Mesendoderm (in vitro differentiated cells): Measurements from ENCODE around the gene ELOB.

Experiments
- DNase-seq: peaks from one replicate; pipeline ENCODE4 v3.0.0; 2013
- H2AK5ac ChIP-seq: 2 replicates; pipeline ENCODE4 v1.6.1; 2013; ENCODE audit warnings: low read length, inconsistent platforms
- H2BK120ac ChIP-seq: 2 replicates; pipeline ENCODE4 v1.6.1; 2013; ENCODE audit warnings: low read depth, mild to moderate bottlenecking, low read length, moderate library complexity, mixed read lengths
- H2BK15ac ChIP-seq: replicated peaks from 2 replicates; pipeline ENCODE4 v1.6.1; 2013; ENCODE audit warnings: low read depth, mild to moderate bottlenecking, moderate library complexity
- H2BK5ac ChIP-seq: 2 replicates; pipeline ENCODE4 v1.6.1; 2013; ENCODE audit warnings: low read length, inconsistent platforms
- H3K18ac ChIP-seq: 2 replicates; pipeline ENCODE4 v1.6.1; 2013; ENCODE audit warnings: mild to moderate bottlenecking, low read length, mixed read lengths
- H3K23ac ChIP-seq: one replicate; pipeline ENCODE4 v1.6.1; 2013; ENCODE audit warnings: low read length
- H3K27ac ChIP-seq: 2 replicates; pipeline ENCODE4 v1.5.1; 2013; ENCODE audit warnings: low read depth, mild to moderate bottlenecking, inconsistent platforms, low read length, moderate library complexity
- H3K27me3 ChIP-seq: 2 replicates; pipeline ENCODE4 v1.6.1; 2013; ENCODE audit warnings: low read length, control low read depth, mild to moderate bottlenecking, inconsistent platforms; ENCODE audit not compliant: insufficient read depth, poor library complexity
- H3K36me3 ChIP-seq: 2 replicates; pipeline ENCODE4 v1.6.1; 2013; ENCODE audit warnings: low read length, inconsistent platforms; ENCODE audit not compliant: control insufficient read depth, insufficient read depth
- H3K4ac ChIP-seq: one replicate; pipeline ENCODE4 v1.6.1; 2013; ENCODE audit warnings: low read depth, mild to moderate bottlenecking, low read length, moderate library complexity
- H3K4me1 ChIP-seq: 2 replicates; pipeline ENCODE4 v1.6.1; 2013; ENCODE audit warnings: low read depth, low read length, inconsistent platforms; ENCODE audit not compliant: control insufficient read depth
- H3K4me2 ChIP-seq: 2 replicates; pipeline ENCODE4 v1.6.1; 2013; ENCODE audit warnings: low read length
- H3K4me3 ChIP-seq: 2 replicates; pipeline ENCODE4 v1.5.1; 2013; ENCODE audit warnings: mild to moderate bottlenecking, low read length
- H3K56ac ChIP-seq: one replicate; pipeline ENCODE4 v1.6.1; 2013; ENCODE audit warnings: low read length
- H3K79me1 ChIP-seq: 2 replicates; pipeline ENCODE4 v1.6.1; 2013; ENCODE audit warnings: low read length, inconsistent platforms
- H3K79me2 ChIP-seq: 2 replicates; pipeline ENCODE4 v1.6.1; 2013; ENCODE audit warnings: mild to moderate bottlenecking, low read length; ENCODE audit not compliant: control insufficient read depth, insufficient read depth
- H3K9ac ChIP-seq: 2 replicates; pipeline ENCODE4 v1.6.1; 2013; ENCODE audit warnings: low read length, inconsistent platforms
- H4K5ac ChIP-seq: one replicate; pipeline ENCODE4 v1.6.1; 2013; ENCODE audit warnings: low read length
- H4K8ac ChIP-seq: one replicate; pipeline ENCODE4 v1.6.1; 2013; ENCODE audit warnings: low read depth, mild to moderate bottlenecking, control low read depth, low read length, moderate library complexity
- WGBS: extraction: QIAGEN DNeasy Blood & Tissue Kit; methylation state at CpG from one replicate; pipeline ENCODE4 v1.1.7; 2013; ENCODE audit warnings: low lambda C conversion rate, missing lambda C conversion rate; ENCODE audit not compliant: insufficient coverage; ENCODE audit errors: extremely low coverage; 5-methylcytosine and 5-hydroxymethylcytosine counted together

ELOB gene

DNA sequence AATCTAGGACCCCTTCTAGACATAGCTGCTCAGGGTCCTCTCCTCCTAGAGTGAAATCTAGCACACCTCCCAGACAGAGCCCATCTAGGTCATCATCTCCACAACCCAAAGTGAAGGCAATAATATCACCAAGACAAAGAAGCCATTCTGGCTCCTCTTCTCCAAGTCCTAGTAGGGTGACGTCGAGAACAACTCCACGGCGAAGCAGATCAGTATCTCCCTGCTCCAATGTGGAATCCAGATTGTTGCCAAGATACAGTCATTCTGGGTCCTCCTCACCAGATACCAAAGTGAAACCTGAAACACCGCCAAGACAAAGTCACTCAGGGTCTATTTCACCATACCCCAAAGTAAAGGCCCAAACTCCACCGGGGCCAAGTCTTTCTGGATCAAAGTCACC lies 13.9 kb downstream of the ELOB start:
- no peak for DNase-seq
- Histone ChIP-seq H4K5ac (no peak overlapping the region), H3K79me1 (peaks cover 62% of the 10 kb centered on the region), H3K23ac (no peak overlapping the region), H3K36me3 (peaks cover 78% of the 10 kb centered on the region), H3K56ac (no peak overlapping the region), H3K4me1 (no peaks in the 10 kb centered on the region), H3K27ac (no peak overlapping the region), H3K27me3 (no peaks in the 10 kb centered on the region), H2BK15ac (no peak overlapping the region), H2AK5ac (no peak overlapping the region), H3K18ac (no peak overlapping the region), H2BK120ac (no peak overlapping the region), H3K4ac (no peak overlapping the region), H2BK5ac (no peak overlapping the region), H3K4me3 (no peak overlapping the region), H4K8ac (no peak overlapping the region), H3K9ac (no peak overlapping the region), H3K4me2 (no peak overlapping the region), H3K79me2 (peaks cover 86% of the 10 kb centered on the region)
- WGBS = no CpG with 5 or more reads among the region's 6 CpGs

DNA sequence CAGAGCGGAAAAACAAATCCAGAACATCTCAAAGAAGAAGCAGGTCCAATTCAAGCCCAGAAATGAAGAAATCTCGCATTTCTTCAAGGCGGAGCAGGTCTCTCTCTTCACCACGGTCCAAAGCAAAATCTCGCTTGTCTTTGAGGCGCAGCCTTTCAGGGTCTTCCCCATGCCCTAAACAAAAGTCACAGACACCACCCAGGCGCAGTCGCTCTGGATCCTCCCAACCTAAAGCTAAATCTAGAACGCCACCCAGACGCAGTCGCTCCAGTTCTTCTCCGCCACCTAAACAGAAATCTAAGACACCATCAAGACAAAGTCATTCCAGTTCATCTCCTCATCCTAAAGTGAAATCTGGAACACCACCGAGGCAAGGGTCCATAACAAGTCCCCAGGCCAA lies 14.4 kb downstream of the ELOB start:
- Histone ChIP-seq H3K36me3 (peaks cover 75% of the 10 kb centered on the region), H3K79me2 (peaks cover 89% of the 10 kb centered on the region), H2BK5ac (no peak overlapping the region), H3K27ac (no peak overlapping the region), H3K4me3 (no peak overlapping the region), H3K4me1 (no peaks in the 10 kb centered on the region), H2BK120ac (no peak overlapping the region), H3K9ac (no peak overlapping the region), H3K18ac (no peak overlapping the region), H3K4me2 (no peak overlapping the region), H2AK5ac (no peak overlapping the region), H3K4ac (no peak overlapping the region), H3K79me1 (peaks cover 61% of the 10 kb centered on the region), H4K8ac (no peak overlapping the region), H4K5ac (no peak overlapping the region), H2BK15ac (no peak overlapping the region), H3K23ac (no peak overlapping the region), H3K27me3 (no peaks in the 10 kb centered on the region), H3K56ac (no peak overlapping the region)
- WGBS = no CpG with 5 or more reads among the region's 13 CpGs
- DNase-seq = no peak

DNA sequence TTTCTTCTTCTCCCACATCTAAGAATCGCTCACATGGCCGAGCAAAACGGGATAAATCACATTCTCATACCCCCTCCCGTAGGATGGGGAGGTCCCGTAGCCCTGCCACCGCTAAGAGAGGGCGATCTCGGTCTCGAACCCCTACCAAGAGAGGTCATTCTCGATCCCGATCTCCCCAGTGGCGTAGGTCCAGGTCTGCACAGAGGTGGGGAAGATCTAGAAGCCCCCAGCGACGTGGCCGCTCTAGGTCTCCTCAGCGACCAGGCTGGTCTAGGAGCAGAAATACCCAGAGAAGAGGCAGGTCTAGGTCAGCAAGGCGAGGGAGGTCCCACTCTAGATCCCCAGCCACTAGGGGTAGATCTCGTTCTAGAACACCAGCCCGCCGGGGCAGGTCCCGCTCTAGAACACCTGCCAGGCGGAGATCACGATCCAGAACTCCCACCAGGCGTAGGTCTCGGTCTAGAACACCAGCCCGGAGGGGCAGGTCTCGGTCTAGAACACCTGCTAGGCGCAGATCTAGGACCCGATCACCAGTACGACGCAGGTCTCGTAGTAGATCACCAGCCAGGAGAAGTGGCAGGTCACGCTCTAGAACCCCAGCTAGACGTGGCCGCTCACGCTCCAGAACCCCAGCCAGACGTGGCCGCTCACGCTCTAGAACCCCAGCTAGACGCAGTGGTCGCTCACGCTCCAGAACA lies 15.0 kb downstream of the ELOB start:
- Histone ChIP-seq H3K9ac (no peak overlapping the region), H3K56ac (no peak overlapping the region), H3K4me1 (no peaks in the 10 kb centered on the region), H2AK5ac (no peak overlapping the region), H3K18ac (no peak overlapping the region), H3K36me3 (peaks cover 75% of the 10 kb centered on the region), H3K23ac (no peak overlapping the region), H4K8ac (no peak overlapping the region), H3K79me2 (peaks cover 90% of the 10 kb centered on the region), H4K5ac (no peak overlapping the region), H2BK5ac (no peak overlapping the region), H3K79me1 (peaks cover 59% of the 10 kb centered on the region), H3K27ac (no peak overlapping the region), H3K4me2 (no peak overlapping the region), H2BK120ac (no peak overlapping the region), H3K27me3 (no peaks in the 10 kb centered on the region), H3K4me3 (no peak overlapping the region), H3K4ac (no peak overlapping the region), H2BK15ac (no peak overlapping the region)
- WGBS = no CpG with 5 or more reads among the region's 42 CpGs
- DNase-seq = no peak

GRCh38 chr16:2761472-2761871 lies 15.6 kb downstream of the ELOB start:
- H2BK5ac ChIP-seq = no peak overlapping the region
- H2BK120ac ChIP-seq = no peak overlapping the region
- no peak overlapping the region for H3K4ac ChIP-seq
- no peak for DNase-seq
- H3K4me1 ChIP-seq = no peaks in the 10 kb centered on the region
- no peak overlapping the region for H2BK15ac ChIP-seq
- H3K9ac ChIP-seq = no peak overlapping the region
- H4K5ac ChIP-seq = no peak overlapping the region
- peaks cover 53% of the 10 kb centered on the region for H3K79me1 ChIP-seq
- no peak overlapping the region for H3K56ac ChIP-seq
- no peak overlapping the region for H3K23ac ChIP-seq
- H2AK5ac ChIP-seq = no peak overlapping the region
- H3K27me3 ChIP-seq = no peaks in the 10 kb centered on the region
- H3K79me2 ChIP-seq = peaks cover 90% of the 10 kb centered on the region
- H3K18ac ChIP-seq = no peak overlapping the region
- no peak overlapping the region for H3K4me3 ChIP-seq
- peaks cover 69% of the 10 kb centered on the region for H3K36me3 ChIP-seq
- no peak overlapping the region for H4K8ac ChIP-seq
- no peak overlapping the region for H3K27ac ChIP-seq
- no peak overlapping the region for H3K4me2 ChIP-seq
- WGBS = no CpG with 5 or more reads among the region's 10 CpGs

GRCh38 chr16:2757344-2757743 lies 19.7 kb downstream of the ELOB start:
- peaks cover 5% of the 10 kb centered on the region for H3K4me1 ChIP-seq
- WGBS = no CpG with 5 or more reads among the region's 11 CpGs
- H4K5ac ChIP-seq = no peak overlapping the region
- no peaks in the 10 kb centered on the region for H3K27me3 ChIP-seq
- no peak overlapping the region for H2BK5ac ChIP-seq
- no peak overlapping the region for H4K8ac ChIP-seq
- no peak overlapping the region for H2BK15ac ChIP-seq
- peaks cover 24% of the 10 kb centered on the region for H3K79me1 ChIP-seq
- no peak overlapping the region for H3K4me3 ChIP-seq
- H2AK5ac ChIP-seq = no peak overlapping the region
- H3K56ac ChIP-seq = no peak overlapping the region
- H3K18ac ChIP-seq = no peak overlapping the region
- H3K36me3 ChIP-seq = peaks cover 38% of the 10 kb centered on the region
- no peak overlapping the region for H3K4ac ChIP-seq
- H3K27ac ChIP-seq = no peak overlapping the region
- no peak overlapping the region for H3K9ac ChIP-seq
- H3K79me2 ChIP-seq = peaks cover 84% of the 10 kb centered on the region
- H2BK120ac ChIP-seq = no peak overlapping the region
- no peak overlapping the region for H3K23ac ChIP-seq
- no peak for DNase-seq
- no peak overlapping the region for H3K4me2 ChIP-seq
